ENCODE results near the gene SLIT1.

- TF ChIP-seq CTCF (conservative IDR thresholded peaks at IDR 0.05; ENCODE audit: low read length), result no peak
- TF ChIP-seq EZH2phosphoT487 (IDR thresholded peaks at IDR 0.05; ENCODE audit: borderline replicate concordance, low read depth, low read length), result no peak
Measured at GRCh38 chr10:97184971-97185325, 811 bp downstream of the SLIT1 start.
